NCI-H1105 (cell line): ENCODE results near the gene BRD8.
"Not testable (repeated sequence)": the region's sequence is repeated elsewhere in the genome, so short reads cannot be mapped to it uniquely, and the experiment has no call there.

ENCODE experiments used
- DNase-seq: peaks from one replicate; lab custom pipeline; 2025; lab: John Stamatoyannopoulos, UW

BRD8 gene

DNA sequence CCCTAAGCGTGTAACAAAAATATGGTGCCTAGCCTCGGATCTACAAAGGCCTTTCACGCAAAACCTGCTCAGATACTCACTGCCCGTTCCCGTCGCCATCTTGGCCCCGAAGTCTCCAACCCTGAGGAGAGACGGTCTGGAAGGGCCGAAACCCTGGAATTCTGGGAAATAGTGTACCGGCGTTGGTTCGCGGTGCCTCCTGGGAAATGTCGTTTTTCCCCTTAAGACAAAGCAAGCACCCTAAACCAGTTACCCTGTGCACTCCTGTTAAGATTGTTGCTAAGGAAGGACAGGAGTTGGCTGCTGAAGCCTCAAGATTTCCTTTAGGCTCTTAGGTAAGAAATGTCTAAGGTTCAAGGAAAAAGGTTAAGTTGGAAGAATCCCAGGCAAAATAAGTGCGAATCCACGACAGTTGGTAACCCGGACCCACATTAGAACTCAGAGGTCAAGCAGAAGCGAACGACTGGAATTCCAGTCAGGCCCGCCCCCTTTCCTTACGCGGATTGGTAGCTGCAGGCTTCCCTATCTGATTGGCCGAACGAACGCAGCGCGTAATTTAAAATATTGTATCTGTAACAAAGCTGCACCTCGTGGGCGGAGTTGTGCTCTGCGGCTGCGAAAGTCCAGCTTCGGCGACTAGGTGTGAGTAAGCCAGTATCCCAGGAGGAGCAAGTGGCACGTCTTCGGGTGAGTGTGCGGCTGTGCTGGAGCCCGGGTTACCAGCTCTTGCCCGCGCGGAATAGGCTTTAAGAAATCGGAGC is at the start of gene BRD8, which contains the start of gene KIF20A:
TSS of gene BRD8 (minus strand) at position 115 of the 761 bp plus-strand sequence. CDS start at position 99, 16 bp downstream.
TSS of gene KIF20A (plus strand) at position 597 of the 761 bp plus-strand sequence. CDS start 569 bp downstream, outside the sequence.
- peak; percentile 88 for DNase-seq

- no peak for DNase-seq
These were observed 48.5 kb upstream of the BRD8 start for GRCh38 chr5:138226910-138227309.

DNA sequence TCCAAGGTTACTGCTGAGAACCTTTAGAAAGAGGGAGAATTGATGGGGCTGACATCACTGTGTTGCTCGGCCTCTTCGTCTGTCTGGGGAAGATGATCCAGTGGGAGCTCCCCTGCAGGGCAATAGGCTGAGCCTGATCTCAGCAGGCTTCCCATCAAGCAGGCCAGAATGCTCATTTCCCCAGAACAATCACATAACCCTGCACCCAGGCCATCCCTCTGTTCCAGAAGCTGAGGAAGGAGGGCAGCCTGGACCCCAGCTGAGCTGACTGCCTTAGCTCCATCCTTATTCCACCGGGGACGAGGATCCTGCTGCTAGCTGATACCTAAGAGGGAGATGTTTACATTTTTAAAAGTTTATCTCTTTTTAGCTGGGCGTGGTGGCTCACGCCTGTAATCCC is 46.3 kb upstream of the BRD8 start:
- DNase-seq: no peak

- DNase-seq: no peak
These were observed 45.1 kb upstream of the BRD8 start for GRCh38 chr5:138223532-138223931.

DNA sequence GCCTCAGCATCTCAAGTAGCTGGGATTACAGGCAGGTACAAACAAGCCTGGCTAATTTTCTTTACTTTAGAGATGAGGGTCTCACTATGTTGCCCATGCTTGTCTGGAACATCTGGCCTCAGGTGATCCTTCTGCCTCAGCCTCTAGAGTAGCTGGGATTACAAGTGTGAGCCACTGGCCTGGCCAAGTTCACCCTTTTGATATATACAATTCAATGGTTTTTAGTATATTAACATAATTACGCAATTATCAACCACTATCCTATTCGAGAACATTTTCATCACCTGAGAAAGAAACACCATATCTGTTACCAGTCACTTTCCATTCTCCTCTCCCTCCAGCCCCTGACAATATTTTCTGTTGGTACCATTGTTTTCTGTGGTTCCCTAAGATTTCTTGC is 38.4 kb upstream of the BRD8 start:
- no peak for DNase-seq

GRCh38 chr5:138213161-138214029 is 35.0 kb upstream of the BRD8 start, which contains the start of gene CDC23:
CDC23 (minus strand) TSS chr5:138213323; CDS start chr5:138213312, 11 bp downstream.
- DNase-seq: peak; percentile 92

DNA sequence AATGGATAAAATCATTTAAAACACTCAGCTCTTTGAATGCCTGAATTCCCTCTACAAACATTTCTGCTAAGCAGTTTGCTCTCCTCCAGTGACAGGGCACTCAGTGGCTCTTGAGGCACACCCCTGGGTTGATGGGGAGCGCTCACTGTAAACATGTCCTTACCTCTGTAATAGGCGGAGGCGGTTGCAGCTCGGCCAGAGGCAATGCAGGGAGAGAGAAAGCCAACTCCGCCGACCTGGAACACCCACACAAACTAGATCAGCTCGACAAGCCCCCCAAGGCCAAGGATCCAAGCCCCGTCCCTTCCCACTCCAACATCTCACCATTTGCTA is 34.4 kb upstream of the BRD8 start:
- DNase-seq: no peak

DNA sequence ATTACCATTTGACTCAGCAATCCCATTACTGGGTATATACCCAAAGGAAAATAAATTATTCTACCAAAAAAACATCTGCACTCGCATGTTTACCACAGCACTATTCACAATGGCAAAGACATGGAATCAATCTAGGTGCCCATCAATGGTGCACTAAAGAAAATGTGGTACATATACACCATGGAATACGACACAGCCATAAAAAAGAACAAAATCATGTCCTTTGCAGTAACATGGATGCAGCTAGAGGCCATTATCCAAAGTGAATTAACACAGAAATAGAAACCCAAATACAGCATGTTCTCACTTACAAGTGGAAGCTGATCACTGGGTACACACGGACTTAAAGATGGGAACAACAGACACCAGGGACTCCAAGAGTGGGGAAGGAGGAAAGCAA is 32.6 kb upstream of the BRD8 start:
- no peak for DNase-seq

DNA sequence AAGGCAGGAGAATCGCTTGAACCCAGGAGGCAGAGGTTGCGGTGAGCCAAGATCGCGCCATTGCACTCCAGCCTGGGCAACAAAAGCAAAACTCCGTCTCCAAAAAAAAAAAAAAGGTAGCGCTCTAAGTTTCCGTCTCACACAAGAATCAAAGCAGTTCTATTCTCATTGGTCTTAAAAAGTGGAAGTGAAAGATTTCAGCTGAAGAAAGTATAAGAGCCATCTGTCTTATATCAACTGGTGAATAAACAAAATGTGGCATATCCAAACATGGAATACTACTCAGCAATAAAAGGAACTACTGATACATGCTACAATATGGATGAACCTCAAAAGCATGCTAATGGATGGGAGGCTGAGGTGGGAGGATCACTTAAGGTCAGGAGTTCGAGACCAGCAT is 15.4 kb upstream of the BRD8 start:
- not testable (repeated sequence) for DNase-seq

- DNase-seq: no peak
These were observed 14.4 kb upstream of the BRD8 start for GRCh38 chr5:138192826-138193225.

- DNase-seq: no peak
These were observed 10.2 kb upstream of the BRD8 start for GRCh38 chr5:138188626-138189025.

DNA sequence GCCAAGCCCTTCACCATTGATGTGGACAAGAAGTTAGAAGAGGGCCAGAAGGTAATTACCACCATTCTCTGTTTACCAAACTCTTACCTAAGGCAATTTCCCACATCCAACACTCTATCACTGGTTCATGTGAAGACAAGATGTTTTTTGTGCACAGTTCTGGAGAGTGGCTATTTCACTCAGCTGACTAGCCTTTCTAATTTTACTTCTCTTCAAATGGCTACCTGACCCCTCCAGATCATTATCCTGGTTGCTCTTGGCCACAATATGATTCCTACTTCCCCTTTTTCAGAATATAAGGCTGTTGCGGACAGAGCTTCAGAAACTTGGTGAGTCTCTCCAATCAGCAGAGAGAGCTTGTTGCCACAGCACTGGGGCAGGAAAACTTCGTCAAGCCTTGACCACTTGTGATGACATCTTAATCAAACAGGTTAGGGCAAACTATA is 7.6 kb upstream of the BRD8 start:
- no peak for DNase-seq

GRCh38 chr5:138182808-138183207 is 4.4 kb upstream of the BRD8 start:
- DNase-seq: no peak

- no peak for DNase-seq
These were observed 2.4 kb upstream of the BRD8 start for GRCh38 chr5:138180841-138181240.

GRCh38 chr5:138180183-138180782 is 1.9 kb upstream of the BRD8 start:
- peak; percentile 39 for DNase-seq

GRCh38 chr5:138179277-138179857 is 937 bp upstream of the BRD8 start:
- DNase-seq: no peak

GRCh38 chr5:138177941-138178515 is 402 bp downstream of the BRD8 start:
- DNase-seq: no peak

DNA sequence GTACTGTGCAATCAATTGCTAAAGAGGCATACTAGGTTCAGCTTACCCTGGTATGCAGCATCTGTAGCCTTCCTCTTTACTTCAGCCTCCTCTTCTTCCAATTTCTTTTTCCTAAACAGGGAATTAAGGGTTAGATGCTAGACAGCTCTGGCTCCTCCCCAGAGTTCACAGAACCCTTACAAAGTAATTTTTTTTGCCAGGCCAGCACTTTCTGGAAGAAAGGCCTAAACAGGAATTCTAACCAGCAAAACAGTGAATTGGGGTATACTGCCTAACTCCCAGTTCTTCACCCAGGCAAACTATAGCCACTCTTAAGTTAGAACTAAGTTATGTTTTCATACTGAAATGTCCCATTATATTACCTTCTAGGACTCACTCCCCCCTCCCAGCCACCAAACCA is 8.1 kb downstream of the BRD8 start:
- no peak for DNase-seq

- no peak for DNase-seq
These were observed 9.3 kb downstream of the BRD8 start for GRCh38 chr5:138169124-138169523.

DNA sequence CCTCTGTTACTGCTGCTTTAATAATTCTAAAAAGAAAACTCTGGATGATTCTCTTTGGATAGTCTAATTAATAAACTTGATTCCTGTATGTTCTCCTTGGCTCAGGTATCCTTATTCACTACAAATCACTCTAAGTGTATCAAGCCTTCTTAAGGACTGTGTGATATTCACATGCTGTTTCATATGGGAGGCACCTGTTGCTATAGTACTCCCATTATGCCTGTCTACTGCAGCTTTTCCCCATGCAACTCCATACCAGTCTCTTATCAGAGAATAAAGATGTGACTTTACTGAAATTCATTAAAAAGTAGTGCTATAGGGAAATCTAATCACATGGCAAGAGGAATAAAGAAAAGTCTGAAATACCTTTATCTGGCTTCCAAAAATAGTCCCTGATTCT is 14.7 kb downstream of the BRD8 start:
- no peak for DNase-seq

GRCh38 chr5:138160706-138161105 is 17.7 kb downstream of the BRD8 start:
- DNase-seq: no peak

DNA sequence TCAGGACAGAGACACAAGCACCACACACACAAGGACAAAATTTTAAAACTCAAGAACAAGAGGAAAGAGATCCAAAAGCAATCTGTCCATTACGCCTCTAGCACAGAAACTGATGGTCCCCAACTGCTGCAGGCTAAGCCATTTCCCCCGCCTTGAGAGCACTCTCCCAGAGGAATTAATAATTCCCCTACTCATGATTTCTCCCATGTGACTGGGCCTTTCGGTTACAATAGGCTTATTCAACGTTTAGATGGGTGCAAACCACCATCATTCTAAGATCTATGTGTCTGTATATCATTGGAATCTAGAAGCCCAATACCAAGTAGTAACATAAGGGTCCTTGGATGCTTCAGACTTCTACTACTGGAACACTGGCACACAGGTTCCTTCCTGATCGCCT is 18.8 kb downstream of the BRD8 start:
- DNase-seq: no peak
